ENCODE measurements around the gene CACNA1C.
"Not testable (repeated sequence)": the region's sequence is repeated elsewhere in the genome, so short reads cannot be mapped to it uniquely, and the experiment has no call there.

The CACNA1C gene

DNA sequence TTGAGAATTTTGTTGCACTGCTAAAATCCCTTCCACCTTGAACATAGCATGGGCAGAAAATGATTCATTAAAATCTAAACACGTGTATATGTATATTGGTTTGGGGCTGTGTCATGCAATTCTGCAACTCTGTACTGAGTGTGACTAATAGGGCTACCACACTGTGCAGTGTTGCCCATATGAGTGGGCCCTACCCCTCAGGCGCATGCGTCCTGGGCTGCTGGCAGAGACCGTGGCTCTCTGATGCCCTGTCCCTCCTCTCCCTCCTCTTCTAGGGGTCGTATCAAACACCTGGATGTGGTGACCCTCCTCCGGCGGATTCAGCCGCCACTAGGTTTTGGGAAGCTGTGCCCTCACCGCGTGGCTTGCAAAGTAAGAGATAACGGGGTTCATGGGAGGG is 613.6 kb downstream of the CACNA1C start:
- DNase-seq, result no peak

DNA sequence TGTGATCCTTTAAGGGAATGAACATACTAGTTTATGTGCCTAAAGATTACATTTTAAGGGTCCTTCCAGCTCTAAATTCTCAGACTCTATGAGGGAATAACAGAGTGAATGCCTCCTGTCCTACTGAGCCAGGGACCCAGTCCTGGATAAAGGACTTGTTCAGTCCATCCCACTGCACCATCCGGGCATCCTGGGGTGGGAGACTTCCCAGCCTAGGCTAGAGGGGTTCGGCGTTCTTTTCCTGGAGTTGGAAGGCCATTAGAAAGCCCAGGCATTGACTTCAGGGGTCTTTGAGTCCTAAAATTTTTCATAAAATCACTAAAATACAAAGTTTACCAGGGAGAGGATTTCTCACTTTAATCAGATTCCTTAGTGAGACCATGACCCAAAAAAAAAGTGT is 614.1 kb downstream of the CACNA1C start:
- DNase-seq, result no peak

DNA sequence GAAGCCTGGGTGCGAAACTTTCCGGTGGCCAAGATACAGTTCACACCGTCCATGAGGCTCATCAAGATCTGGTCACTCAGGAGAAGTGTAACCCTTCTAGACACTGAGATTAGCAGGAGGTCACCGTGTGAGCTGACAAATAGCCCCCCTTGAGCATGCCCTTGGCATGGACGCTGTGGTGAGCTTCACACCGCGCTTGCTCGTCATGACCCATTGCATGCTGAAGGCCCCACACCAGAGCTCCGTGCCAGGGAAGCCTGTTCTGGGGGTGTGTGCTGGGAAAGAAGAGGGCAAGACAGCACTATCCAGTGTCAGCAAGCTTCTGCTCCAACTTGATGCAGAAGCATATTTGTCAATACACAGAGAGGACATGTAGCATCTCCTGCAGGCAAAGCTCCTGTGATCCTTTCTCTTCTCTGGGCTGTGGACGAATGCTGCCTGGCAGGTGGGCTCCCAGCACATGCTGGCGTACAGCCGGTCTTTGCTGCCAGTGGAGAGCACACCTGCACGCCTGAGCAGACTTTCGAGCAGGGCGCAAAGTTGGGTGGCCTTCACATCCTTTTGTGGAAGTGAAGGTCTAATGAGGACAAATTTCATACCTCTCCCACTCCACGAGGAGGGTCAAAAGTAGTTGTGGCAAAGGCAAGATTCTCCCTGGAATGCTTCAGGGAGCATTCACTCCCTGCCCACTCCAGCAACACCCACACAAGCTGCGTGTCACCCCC is 615.1 kb downstream of the CACNA1C start:
- no peak for DNase-seq

DNA sequence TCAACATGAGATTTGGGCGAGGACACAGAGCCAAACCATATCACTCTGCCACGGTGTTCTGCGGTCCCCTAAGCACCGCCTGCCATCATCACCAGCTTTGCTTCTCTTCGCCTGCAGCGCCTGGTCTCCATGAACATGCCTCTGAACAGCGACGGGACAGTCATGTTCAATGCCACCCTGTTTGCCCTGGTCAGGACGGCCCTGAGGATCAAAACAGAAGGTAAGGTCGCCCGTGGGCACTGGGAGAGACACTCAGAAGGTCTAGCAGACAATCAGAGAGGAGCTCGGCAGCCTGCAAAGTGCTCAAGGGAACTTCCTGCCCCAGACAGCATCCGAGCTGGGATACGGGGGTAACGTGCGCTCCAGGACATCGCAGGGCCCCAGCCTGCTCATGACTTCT is 616.0 kb downstream of the CACNA1C start:
- DNase-seq, result no peak

DNA sequence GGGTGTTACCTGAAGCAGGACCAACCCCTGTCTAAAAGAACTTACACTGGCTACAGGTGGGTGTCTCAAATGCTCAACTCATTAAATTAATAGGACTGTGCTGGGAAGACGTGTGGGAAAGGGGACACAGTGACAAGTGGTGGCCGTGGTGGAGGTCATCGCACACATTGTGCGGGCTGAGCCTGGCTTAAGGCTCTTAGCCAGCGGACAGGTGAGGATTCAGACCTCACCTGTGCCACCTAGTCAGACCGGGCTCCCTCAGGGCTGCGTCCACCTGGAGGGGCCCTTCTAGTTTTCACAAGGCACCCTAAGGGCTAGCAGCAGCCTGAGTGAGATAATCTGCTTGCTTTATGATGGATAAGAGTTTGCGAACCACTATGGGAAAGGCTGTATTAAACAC is 616.8 kb downstream of the CACNA1C start:
- no peak for DNase-seq

DNA sequence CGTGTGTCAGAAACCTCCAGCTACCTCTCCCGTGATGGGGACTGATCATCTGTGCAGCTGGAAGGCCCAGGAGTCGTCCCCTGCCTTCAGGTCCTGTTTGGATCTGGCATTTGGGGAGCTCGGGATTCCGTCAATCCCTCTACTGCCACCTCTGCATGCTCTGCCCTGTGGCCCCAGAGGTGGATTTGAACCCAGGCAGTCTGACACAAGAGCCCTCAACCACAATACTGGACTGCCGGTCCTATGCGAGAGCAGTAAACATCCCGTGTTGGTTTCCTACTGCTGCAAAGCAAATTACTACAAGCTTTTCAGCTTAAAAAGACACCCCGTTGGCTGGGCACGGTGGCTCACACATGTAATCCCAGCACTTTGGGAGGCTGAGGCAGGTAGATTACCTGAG is 620.1 kb downstream of the CACNA1C start:
- no peak for DNase-seq

DNA sequence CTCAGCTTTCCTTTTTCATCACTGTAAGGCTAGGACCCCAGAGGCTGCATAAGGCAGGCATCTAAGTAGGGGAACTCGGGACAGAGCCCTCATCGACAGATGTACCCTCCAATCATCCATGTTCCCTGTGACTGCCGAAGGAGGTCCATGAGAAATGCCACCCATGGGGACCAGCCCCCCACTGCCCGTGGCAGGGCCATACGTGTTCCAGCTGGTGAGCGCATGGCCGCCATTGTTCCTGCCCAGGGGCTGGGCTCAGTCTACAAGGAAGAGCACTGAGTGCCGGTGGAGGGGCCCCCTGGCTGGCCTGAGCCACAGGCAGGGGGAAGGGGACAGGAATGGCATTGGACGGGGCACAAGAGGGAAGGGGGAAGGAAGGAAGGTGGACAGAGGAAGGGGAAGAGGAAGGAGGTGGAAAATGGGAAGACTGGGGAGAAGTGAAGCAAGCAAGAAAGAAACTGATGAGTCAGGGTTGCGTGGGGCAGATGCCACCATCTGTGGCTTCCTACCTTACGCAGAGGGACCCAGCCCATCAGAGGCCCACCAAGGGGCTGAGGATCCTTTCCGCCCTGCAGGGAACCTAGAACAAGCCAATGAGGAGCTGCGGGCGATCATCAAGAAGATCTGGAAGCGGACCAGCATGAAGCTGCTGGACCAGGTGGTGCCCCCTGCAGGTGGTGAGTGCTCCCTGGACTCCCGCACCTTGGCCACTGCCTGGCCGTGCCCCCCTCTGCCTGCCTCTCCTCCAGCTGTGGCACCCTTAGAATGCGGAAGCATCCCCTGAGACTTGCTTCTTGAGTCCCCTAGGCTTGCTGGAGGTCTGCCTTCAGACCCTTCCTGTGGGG is 621.4 kb downstream of the CACNA1C start:
- DNase-seq, result no peak

DNA sequence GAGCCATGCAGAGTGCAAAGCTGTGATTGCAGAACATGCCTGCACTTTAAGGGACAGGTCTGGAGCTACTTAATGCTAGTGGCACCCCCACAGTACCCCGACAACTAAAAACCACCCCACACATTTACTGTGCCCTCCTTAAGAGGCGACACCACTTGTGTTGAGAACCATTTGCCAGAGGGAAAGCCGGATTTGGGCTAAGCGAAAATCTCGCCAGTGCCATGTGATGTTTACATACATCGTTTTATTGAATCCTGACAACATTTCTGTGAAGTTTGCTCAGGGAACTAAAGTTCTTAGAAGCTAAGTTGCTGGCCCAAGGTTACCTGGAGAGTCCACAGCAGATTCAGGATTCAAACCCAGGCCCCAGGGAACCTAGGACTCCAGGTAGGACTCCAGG is 623.0 kb downstream of the CACNA1C start:
- no peak for DNase-seq

DNA sequence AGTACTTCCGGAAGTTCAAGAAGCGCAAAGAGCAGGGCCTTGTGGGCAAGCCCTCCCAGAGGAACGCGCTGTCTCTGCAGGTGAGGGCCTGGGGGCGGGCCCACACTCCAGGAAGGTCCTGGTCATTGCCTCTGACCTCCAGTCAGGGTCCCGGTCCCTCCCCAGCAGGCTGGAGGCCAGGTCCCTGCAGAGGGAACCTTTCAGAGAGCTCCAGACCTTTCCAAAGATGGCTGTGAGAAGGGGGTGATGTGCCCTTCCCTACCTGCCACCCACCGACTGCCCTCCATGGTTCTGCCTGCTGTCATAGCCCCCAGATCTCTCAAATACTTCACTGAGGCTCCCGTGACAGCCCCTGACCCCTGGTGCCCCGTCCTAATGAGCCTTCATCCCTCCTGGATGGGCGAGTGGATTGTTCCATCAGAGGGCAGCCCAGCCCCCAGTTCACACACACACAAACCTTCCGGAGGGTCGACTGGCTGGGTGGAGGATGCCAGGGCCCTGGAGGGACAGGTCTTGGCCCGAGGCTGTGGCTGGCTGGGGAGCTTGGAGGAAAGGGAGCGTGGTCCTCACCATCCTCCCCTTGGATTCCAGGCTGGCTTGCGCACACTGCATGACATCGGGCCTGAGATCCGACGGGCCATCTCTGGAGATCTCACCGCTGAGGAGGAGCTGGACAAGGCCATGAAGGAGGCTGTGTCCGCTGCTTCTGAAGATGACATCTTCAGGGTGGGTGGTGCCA is 624.5 kb downstream of the CACNA1C start:
- DNase-seq, result no peak

DNA sequence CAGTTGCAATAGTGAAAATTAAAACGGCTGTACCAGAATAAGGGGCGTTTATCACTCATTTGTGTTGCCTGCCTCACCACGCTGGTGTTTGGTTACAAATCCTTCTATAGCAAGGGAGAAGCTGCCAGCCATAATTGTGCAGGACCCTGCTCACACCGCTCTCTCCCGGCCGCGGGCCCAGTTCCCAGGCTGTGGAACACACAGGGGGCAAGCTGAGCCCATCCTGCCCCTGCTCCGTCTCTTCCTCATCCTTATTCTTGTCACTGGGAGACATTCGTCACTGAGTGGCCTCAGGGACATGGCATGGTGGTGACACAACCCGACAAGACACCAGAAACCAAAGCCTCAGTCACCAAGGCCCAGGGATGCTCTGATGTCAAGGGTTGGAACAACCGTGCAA is 625.6 kb downstream of the CACNA1C start:
- no peak for DNase-seq

DNA sequence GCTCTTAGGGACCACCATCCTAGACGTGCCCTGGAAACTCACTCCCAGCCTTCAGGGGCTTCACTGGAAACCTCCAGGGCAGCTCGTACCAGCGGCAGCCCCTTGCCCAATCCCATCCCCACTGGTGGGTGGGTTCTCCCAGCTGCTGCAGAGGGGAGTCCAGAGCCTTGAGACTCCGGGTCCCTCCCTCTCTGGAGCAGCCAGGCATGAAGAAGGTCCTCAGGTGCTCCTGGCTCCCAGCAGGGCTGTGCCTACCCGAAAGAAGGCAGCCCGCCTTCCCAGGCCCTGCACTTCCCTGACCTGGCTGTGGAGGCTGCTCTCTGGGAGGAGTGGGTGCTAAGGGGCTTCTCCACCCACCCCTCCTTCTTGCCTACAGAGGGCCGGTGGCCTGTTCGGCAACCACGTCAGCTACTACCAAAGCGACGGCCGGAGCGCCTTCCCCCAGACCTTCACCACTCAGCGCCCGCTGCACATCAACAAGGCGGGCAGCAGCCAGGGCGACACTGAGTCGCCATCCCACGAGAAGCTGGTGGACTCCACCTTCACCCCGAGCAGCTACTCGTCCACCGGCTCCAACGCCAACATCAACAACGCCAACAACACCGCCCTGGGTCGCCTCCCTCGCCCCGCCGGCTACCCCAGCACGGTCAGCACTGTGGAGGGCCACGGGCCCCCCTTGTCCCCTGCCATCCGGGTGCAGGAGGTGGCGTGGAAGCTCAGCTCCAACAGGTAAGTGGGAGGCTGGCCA is 626.5 kb downstream of the CACNA1C start:
- no peak for DNase-seq

DNA sequence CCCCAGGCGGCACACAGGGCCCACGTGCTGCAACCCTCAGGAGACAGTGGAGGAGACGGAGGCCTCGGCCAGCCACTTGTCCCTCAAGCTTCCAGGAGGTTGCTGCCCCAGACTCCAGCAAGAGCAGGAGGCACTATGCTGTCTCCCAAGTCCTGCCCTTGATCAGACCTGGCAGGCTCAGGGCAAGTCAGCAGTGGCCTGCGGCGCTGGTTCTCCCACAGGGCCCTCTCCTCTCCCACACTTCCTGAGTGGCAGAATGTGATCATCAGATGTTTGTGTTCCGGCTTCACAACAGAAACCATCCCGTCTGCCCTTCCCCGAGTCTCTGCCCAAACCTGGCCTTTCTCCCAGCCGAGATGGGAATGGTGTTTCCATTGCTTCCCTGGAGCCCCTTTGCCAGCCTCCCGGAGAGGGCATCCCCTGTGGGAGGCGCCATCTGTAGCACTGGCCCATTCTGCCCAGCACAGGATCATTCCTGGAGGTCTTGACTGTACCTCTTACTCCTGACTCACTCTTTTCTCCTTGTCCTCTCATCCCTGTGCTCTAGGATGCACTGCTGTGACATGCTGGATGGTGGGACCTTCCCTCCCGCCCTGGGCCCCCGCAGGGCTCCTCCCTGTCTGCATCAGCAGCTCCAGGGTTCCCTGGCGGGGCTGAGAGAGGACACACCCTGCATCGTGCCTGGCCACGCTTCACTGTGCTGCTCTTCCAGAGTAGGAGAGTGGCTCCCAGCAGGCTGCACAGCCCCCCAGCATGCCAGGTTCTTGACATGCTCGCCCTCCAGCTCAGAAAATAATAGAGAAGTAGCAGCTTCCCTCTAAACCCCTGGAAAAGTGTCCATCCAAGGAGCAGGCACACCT is 627.3 kb downstream of the CACNA1C start:
- no peak for DNase-seq

DNA sequence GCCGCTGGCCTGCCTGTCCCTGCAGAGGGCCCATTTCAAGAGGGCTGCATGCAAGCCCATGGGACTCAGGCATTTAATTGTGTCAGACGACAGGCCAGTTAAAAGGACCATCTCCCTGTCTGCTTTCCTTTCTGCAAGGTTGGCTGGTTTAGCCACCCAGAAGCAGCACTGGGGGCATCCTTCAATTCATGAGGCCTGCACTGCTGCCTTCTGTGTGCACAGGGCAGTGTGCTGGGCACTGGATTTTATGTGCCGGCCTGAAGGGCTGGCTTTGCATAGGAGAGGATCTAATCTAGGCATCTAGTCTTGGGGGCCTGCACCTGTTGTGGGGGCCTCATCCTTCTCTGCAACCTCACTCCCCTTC is 627.9 kb downstream of the CACNA1C start:
- DNase-seq, result no peak

DNA sequence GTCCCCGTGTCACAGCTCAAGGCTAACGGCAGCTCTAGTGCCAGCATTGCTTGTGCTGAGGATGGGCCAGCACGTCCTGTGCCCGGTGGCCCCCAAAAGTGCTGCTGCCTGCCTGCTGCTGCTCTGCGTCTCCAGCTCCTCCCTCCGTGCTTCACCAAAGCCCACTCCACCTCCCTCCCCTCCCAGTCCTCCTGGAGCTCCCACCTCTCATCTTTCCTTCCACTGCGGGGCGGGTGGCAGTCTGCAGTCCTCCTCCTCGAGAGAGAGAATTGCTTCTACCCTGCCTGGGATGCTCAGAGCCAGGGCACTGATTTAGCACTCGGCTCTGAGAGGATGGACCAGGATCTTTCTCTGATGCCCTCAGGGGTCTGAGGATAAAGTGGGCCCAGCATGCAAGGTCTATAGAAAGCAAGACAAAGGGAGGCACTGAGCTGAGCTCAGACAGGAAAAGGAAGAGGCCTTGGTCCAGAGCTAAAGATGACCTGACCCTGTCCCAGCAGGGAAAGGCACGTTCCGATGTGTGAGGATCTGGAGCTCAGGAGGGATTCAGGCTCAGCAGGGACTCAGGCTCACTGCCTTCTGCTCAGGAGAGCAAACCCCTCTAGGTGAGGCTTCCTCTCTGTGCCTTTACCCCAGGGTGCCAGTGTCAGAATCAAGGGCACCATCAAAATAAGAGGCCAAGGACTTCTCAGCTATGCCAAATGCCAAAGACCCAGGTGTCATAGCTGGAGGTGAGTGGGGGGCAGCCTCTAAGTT is 628.8 kb downstream of the CACNA1C start:
- DNase-seq, result no peak

DNA sequence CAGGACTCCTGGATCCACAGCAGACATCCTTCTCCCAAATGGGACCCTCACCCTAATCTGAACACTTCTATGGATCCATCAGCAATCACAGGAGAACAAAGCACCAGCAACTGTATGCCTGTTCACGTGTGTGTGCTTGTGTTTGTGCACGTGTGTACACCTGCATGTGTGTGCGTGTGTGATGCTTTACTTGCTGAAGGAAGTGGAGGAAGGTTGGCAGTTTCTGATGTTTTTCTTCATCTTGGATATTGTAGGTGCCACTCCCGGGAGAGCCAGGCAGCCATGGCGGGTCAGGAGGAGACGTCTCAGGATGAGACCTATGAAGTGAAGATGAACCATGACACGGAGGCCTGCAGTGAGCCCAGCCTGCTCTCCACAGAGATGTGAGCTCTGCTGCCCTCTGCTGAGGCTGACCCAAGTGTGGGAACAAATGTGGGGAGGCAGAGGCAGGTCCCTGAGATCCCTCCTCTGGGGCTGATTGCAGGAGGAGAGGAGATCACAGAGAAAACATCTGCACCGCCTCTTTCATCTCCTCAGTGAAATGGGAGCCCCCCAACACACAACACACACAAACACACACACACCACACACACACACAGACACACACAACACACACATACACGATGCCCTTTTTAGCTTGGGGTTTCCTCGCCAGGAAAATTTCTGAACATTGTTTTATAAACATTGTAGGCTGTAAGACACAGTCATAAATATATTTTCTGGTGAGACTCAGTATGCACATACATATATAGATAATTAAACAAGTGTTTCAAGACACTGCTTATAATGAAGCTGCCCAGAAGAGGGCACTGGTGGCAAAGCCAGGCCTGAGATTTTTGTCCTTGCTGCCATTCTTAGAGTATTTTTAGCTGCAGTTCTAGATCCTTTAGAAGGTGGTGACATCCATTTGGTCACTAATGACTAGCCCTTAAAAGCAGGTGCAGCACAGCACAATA is 629.8 kb downstream of the CACNA1C start:
- peak; percentile 33 for DNase-seq

DNA sequence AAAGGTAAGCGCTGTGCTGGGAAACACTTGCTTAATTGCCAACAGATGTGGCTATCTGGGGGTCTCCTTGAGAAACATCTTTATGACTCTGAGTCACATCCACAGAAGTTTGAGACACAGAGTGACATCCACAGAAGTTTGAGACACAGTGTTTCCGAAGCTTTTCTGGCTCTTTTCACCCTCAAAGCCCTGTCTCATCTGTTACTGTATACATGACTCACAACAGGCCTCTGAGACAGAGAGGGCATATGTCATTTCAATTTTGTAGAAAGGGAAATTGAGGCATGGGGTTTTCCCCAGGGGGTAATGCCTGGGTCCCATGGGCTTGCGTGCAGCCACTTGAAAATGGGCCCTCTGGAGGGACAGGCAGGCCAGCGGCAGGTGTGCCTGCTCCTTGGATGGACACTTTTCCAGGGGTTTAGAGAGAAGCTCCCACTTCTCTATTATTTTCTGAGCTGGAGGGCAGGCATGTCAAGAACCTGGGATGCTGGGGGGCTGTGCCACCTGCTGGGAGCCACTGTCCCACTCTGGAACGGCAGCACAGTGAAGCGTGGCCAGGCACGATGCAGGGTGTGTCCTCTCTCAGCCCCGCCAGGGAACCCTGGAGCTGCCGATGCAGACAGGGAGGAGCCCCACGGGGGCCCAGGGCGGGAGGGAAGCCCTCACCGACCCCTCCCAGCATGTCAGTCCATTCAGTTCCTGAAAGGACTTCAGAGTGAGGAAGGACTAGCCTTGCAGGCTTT is 630.7 kb downstream of the CACNA1C start:
- DNase-seq, result no peak

DNA sequence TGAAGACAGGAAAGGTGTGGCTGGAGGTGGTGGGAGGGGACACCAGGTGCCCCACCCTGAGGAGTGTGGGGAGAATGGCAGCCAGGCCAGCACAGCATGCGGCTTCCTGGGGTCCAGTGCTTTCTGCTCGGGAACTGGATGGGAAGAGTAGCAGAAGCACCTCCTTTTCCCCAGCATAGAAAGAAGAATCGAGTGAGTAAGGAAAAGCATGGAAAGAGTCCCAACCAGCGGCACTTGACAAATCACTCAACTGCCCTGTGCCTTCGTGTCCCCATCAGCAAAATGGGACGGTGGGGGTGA is 631.2 kb downstream of the CACNA1C start:
- not testable (repeated sequence) for DNase-seq

DNA sequence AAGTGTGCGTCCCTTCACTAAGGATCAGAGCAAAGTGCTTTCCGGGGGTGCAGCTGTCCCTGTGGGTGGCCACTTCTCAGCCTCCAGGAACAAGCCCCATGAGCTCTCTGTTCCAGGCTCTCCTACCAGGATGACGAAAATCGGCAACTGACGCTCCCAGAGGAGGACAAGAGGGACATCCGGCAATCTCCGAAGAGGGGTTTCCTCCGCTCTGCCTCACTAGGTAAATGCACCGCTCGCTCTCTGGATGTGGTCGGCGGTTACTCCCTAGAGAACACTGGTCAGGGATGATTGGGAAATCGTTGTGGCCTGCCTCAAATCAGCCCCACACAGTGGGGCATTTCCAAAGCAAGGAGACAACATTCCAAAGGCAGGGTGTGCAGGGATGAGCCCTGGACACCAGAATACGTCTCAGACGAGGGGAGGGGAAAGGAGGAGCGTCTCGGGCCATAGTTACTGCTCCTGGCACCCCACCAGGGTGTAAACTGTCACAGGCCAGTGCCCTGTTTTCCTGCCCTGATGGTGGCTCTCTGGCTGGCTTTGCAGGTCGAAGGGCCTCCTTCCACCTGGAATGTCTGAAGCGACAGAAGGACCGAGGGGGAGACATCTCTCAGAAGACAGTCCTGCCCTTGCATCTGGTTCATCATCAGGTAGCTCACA is 633.0 kb downstream of the CACNA1C start:
- not testable (repeated sequence) for DNase-seq

DNA sequence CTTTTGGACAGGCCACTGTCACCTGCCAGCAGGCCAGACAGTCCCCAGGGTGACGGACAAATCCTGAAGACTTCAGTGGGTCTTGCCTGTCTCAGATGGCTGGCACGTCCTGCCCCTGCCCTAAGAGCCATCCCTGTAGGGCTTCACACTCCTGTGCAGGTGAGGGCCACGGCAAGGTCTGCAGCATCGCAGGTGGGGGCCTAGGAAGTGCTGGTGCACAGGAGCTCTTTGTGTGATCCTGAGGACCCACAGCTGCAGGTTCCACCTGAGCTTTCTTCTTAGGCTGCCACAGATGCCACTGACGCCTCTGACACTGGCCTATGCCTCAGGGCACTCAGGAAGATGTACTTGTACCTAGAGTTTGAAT is 633.5 kb downstream of the CACNA1C start:
- no peak for DNase-seq
